T-helper 1 cell treated with Interleukin-12 subunit alpha and Interleukin-12 subunit beta and Interleukin-4 antibody, amounts not matched to agents 30 μg/mL and 1 μg/mL, for 36 hours (primary cell): Measurements from ENCODE around the gene ATP2B2.

Experiments
- H3K27ac Mint-ChIP-seq: one replicate; pipeline ENCODE4 v1.8.0; 2021; ENCODE audit warnings: mild to moderate bottlenecking, mixed read lengths
- H3K27me3 Mint-ChIP-seq: one replicate; pipeline ENCODE4 v1.8.0; 2021; ENCODE audit warnings: low read depth, mixed read lengths
- H3K36me3 Mint-ChIP-seq: one replicate; pipeline ENCODE4 v1.8.0; 2021; ENCODE audit warnings: low read depth, mixed read lengths
- H3K4me1 Mint-ChIP-seq: one replicate; pipeline ENCODE4 v1.8.0; 2021; ENCODE audit warnings: low read depth, mixed read lengths
- H3K4me3 Mint-ChIP-seq: one replicate; pipeline ENCODE4 v1.8.0; 2021; ENCODE audit warnings: mild to moderate bottlenecking, moderate library complexity, mixed read lengths
- H3K9me3 Mint-ChIP-seq: one replicate; pipeline ENCODE4 v1.8.0; 2021; ENCODE audit warnings: mixed read lengths

The ATP2B2 gene

GRCh38 chr3:10421996-10422395, 83.4 kb downstream of the ATP2B2 start:
- Mint-ChIP-seq H3K36me3 (no peaks in the 10 kb centered on the region), H3K9me3 (no peaks in the 10 kb centered on the region), H3K27ac (no peak overlapping the region), H3K27me3 (peaks cover 3% of the 10 kb centered on the region), H3K4me1 (no peaks in the 10 kb centered on the region), H3K4me3 (no peak overlapping the region)

GRCh38 chr3:10420745-10421475, 84.5 kb downstream of the ATP2B2 start:
- H3K4me1 Mint-ChIP-seq = no peaks in the 10 kb centered on the region
- peaks cover 7% of the 10 kb centered on the region for H3K27me3 Mint-ChIP-seq
- no peak overlapping the region for H3K4me3 Mint-ChIP-seq
- no peaks in the 10 kb centered on the region for H3K36me3 Mint-ChIP-seq
- no peaks in the 10 kb centered on the region for H3K9me3 Mint-ChIP-seq
- no peak overlapping the region for H3K27ac Mint-ChIP-seq

- no peaks in the 10 kb centered on the region for H3K9me3 Mint-ChIP-seq
- no peaks in the 10 kb centered on the region for H3K4me1 Mint-ChIP-seq
- no peaks in the 10 kb centered on the region for H3K36me3 Mint-ChIP-seq
- no peak overlapping the region for H3K4me3 Mint-ChIP-seq
- H3K27ac Mint-ChIP-seq = no peak overlapping the region
- H3K27me3 Mint-ChIP-seq = peaks cover 4% of the 10 kb centered on the region
These were observed 85.7 kb downstream of the ATP2B2 start for GRCh38 chr3:10419637-10420232.

- Mint-ChIP-seq H3K9me3 (no peaks in the 10 kb centered on the region), H3K4me1 (no peaks in the 10 kb centered on the region), H3K36me3 (no peaks in the 10 kb centered on the region), H3K27me3 (peaks cover 4% of the 10 kb centered on the region), H3K27ac (no peak overlapping the region), H3K4me3 (no peak overlapping the region)
These were observed 87.5 kb downstream of the ATP2B2 start for GRCh38 chr3:10417847-10418246.

- Mint-ChIP-seq H3K9me3 (no peaks in the 10 kb centered on the region), H3K4me1 (no peaks in the 10 kb centered on the region), H3K27me3 (peaks cover 4% of the 10 kb centered on the region), H3K4me3 (no peak overlapping the region), H3K36me3 (no peaks in the 10 kb centered on the region), H3K27ac (no peak overlapping the region)
These were observed 88.6 kb downstream of the ATP2B2 start for GRCh38 chr3:10416730-10417300.

- Mint-ChIP-seq H3K4me1 (no peaks in the 10 kb centered on the region), H3K36me3 (no peaks in the 10 kb centered on the region), H3K27me3 (peaks cover 4% of the 10 kb centered on the region), H3K4me3 (no peak overlapping the region), H3K27ac (no peak overlapping the region), H3K9me3 (no peaks in the 10 kb centered on the region)
These were observed 92.3 kb downstream of the ATP2B2 start for GRCh38 chr3:10413041-10413440.

GRCh38 chr3:10411598-10412332, 93.6 kb downstream of the ATP2B2 start:
- H3K27me3 Mint-ChIP-seq = peaks cover 4% of the 10 kb centered on the region
- H3K9me3 Mint-ChIP-seq = no peaks in the 10 kb centered on the region
- H3K27ac Mint-ChIP-seq = no peak overlapping the region
- H3K36me3 Mint-ChIP-seq = no peaks in the 10 kb centered on the region
- no peaks in the 10 kb centered on the region for H3K4me1 Mint-ChIP-seq
- H3K4me3 Mint-ChIP-seq = no peak overlapping the region

- Mint-ChIP-seq H3K27ac (no peak overlapping the region), H3K9me3 (no peaks in the 10 kb centered on the region), H3K36me3 (no peaks in the 10 kb centered on the region), H3K4me3 (no peak overlapping the region), H3K27me3 (no peaks in the 10 kb centered on the region), H3K4me1 (no peaks in the 10 kb centered on the region)
These were observed 94.9 kb downstream of the ATP2B2 start for GRCh38 chr3:10410383-10411002.

- H3K36me3 Mint-ChIP-seq = no peaks in the 10 kb centered on the region
- H3K4me3 Mint-ChIP-seq = no peak overlapping the region
- H3K27me3 Mint-ChIP-seq = no peaks in the 10 kb centered on the region
- H3K9me3 Mint-ChIP-seq = no peaks in the 10 kb centered on the region
- no peaks in the 10 kb centered on the region for H3K4me1 Mint-ChIP-seq
- H3K27ac Mint-ChIP-seq = no peak overlapping the region
These were observed 96.7 kb downstream of the ATP2B2 start for GRCh38 chr3:10408680-10409079.

GRCh38 chr3:10407361-10407760, 98.0 kb downstream of the ATP2B2 start:
- H3K4me1 Mint-ChIP-seq = no peaks in the 10 kb centered on the region
- H3K27me3 Mint-ChIP-seq = no peaks in the 10 kb centered on the region
- no peak overlapping the region for H3K4me3 Mint-ChIP-seq
- H3K9me3 Mint-ChIP-seq = no peaks in the 10 kb centered on the region
- no peaks in the 10 kb centered on the region for H3K36me3 Mint-ChIP-seq
- H3K27ac Mint-ChIP-seq = no peak overlapping the region

- no peak overlapping the region for H3K27ac Mint-ChIP-seq
- H3K9me3 Mint-ChIP-seq = no peaks in the 10 kb centered on the region
- H3K4me3 Mint-ChIP-seq = no peak overlapping the region
- H3K36me3 Mint-ChIP-seq = no peaks in the 10 kb centered on the region
- no peaks in the 10 kb centered on the region for H3K27me3 Mint-ChIP-seq
- no peaks in the 10 kb centered on the region for H3K4me1 Mint-ChIP-seq
These were observed 99.0 kb downstream of the ATP2B2 start for GRCh38 chr3:10406414-10406813.

- no peaks in the 10 kb centered on the region for H3K4me1 Mint-ChIP-seq
- no peaks in the 10 kb centered on the region for H3K36me3 Mint-ChIP-seq
- H3K27ac Mint-ChIP-seq = no peak overlapping the region
- H3K27me3 Mint-ChIP-seq = no peaks in the 10 kb centered on the region
- H3K4me3 Mint-ChIP-seq = no peak overlapping the region
- H3K9me3 Mint-ChIP-seq = no peaks in the 10 kb centered on the region
These were observed 99.6 kb downstream of the ATP2B2 start for GRCh38 chr3:10405816-10406215.

- Mint-ChIP-seq H3K27me3 (no peaks in the 10 kb centered on the region), H3K27ac (no peak overlapping the region)
These were observed 100.5 kb downstream of the ATP2B2 start for GRCh38 chr3:10404876-10405275.

GRCh38 chr3:10404377-10404776, 101.0 kb downstream of the ATP2B2 start:
- H3K27ac Mint-ChIP-seq = no peak overlapping the region
- no peaks in the 10 kb centered on the region for H3K36me3 Mint-ChIP-seq
- no peaks in the 10 kb centered on the region for H3K4me1 Mint-ChIP-seq
- H3K4me3 Mint-ChIP-seq = no peak overlapping the region
- no peaks in the 10 kb centered on the region for H3K27me3 Mint-ChIP-seq
- no peaks in the 10 kb centered on the region for H3K9me3 Mint-ChIP-seq

More at GRCh38 chr3:10404876-10405275, 100.5 kb downstream of the ATP2B2 start:
- no peak overlapping the region for H3K4me3 Mint-ChIP-seq
- H3K4me1 Mint-ChIP-seq = no peaks in the 10 kb centered on the region
- H3K36me3 Mint-ChIP-seq = no peaks in the 10 kb centered on the region
- no peaks in the 10 kb centered on the region for H3K9me3 Mint-ChIP-seq
